K562 (cell line): ENCODE data around the gene CECR2.

Source experiments
- CBX8 ChIP-seq: fragments of 200-600 bp; sonication (generic); IDR thresholded peaks from 2 replicates; pipeline ENCODE4 v1.6.1; 2012; ENCODE audit warnings: borderline replicate concordance, mixed run types, low read depth, mild to moderate bottlenecking, moderate library complexity, mixed read lengths, low read length, control low read depth, inconsistent platforms; ENCODE audit not compliant: poor library complexity, severe bottlenecking; ENCODE audit errors: extremely low read depth
- HNRNPLL ChIP-seq: fragments of 200-400 bp; formaldehyde crosslinking; IDR thresholded peaks from 2 replicates; pipeline ENCODE4 v1.6.1; 2017; ENCODE audit warnings: low read length, low read depth, mild to moderate bottlenecking; ENCODE audit not compliant: poor library complexity, severe bottlenecking
- POLR2A ChIP-seq: fragments of 450-650 bp; conservative IDR thresholded peaks from 2 replicates; pipeline ENCODE4 v1.6.1; 2016
- PRPF4 ChIP-seq: fragments of 200-400 bp; formaldehyde crosslinking; IDR thresholded peaks from one replicate; pipeline ENCODE4 v1.6.1; 2017; ENCODE audit warnings: low read length, low read depth, mild to moderate bottlenecking; ENCODE audit not compliant: insufficient read depth, poor library complexity, severe bottlenecking
- SPI1 ChIP-seq: IDR thresholded peaks from 2 replicates; pipeline ENCODE4 v1.6.1; 2011; ENCODE audit warnings: low read depth, low read length, control low read depth, borderline replicate concordance
- XRCC5 ChIP-seq: fragments of 200-400 bp; formaldehyde crosslinking; IDR thresholded peaks from 2 replicates; pipeline ENCODE4 v1.6.1; 2017; ENCODE audit warnings: low read depth, mild to moderate bottlenecking, low read length
- ZNF121 ChIP-seq: sonication (generic); formaldehyde crosslinking; conservative IDR thresholded peaks from 2 replicates; pipeline ENCODE4 v1.8.0; 2022; ENCODE audit warnings: missing genetic modification reagents
- ZNF3 ChIP-seq: fragments of 250-450 bp; sonication (Bioruptor Pico); IDR thresholded peaks from 2 replicates; pipeline ENCODE4 v1.5.0; 2021; ENCODE audit warnings: mild to moderate bottlenecking, moderate library complexity
- TF ChIP-seq, protein P1 (sequence below), 3 experiments: IDR thresholded peaks in 2 of 3; conservative IDR thresholded peaks in 1 of 3; 2 replicates each; pipeline ENCODE4 v1.5.1; 2011 to 2012; ENCODE audit warnings: low read length in 3 of 3, mild to moderate bottlenecking in 3 of 3, control low read depth in 2 of 3, improper control_type of control experiment in 1 of 3, inconsistent platforms in 1 of 3, low read depth in 1 of 3, mixed read lengths in 1 of 3, moderate library complexity in 1 of 3; ENCODE audit not compliant: insufficient read depth in 2 of 3

DNA sequence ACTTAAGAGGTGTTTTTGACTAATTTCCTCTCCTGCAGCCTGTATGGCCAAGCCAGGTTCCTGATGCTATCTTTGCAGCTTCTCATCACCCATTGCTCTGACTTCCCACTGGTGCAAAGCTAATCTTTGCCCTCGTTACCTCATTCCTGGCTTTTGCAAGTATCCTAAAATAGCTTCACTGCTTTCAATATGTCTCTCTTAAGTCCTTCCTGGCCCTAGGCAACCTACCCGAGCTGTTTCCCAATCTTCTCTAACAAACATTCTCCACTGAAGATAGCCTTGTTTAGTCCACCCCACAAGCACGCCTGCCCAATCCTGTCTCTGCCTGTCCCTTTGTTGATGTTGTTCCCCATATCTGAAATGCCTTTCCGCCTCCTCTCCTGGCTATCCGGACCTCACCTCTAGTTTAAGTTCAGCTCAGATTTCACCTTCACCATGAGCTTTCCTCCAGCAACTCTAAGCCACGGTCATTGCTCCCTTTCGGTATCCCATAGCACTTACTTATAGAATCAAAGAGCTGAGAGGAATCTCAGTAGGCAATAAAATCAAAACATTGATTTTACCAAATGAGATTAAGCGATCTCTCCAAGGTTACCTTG lies 30.1 kb upstream of the CECR2 start:
- TF ChIP-seq, protein P1, sequence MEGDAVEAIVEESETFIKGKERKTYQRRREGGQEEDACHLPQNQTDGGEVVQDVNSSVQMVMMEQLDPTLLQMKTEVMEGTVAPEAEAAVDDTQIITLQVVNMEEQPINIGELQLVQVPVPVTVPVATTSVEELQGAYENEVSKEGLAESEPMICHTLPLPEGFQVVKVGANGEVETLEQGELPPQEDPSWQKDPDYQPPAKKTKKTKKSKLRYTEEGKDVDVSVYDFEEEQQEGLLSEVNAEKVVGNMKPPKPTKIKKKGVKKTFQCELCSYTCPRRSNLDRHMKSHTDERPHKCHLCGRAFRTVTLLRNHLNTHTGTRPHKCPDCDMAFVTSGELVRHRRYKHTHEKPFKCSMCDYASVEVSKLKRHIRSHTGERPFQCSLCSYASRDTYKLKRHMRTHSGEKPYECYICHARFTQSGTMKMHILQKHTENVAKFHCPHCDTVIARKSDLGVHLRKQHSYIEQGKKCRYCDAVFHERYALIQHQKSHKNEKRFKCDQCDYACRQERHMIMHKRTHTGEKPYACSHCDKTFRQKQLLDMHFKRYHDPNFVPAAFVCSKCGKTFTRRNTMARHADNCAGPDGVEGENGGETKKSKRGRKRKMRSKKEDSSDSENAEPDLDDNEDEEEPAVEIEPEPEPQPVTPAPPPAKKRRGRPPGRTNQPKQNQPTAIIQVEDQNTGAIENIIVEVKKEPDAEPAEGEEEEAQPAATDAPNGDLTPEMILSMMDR (IDR thresholded peaks at IDR 0.05 in 2 of 3, conservative IDR thresholded peaks at IDR 0.05 in 1 of 3; ENCODE audit: insufficient read depth in 2 of 3, low read depth in 1 of 3, low read length in 3 of 3) = no peak
- TF ChIP-seq PRPF4 (no peak), CBX8 (no peak), HNRNPLL (no peak), SPI1 (no peak), XRCC5 (no peak), ZNF121 (CRISPR knock-in tag) (no peak), ZNF3 (no peak), POLR2A (no peak)
